ENCODE data around the gene ADAM23.

ADAM23 gene

GRCh38 chr2:206557321-206557720 is 114.0 kb downstream of the ADAM23 start:
- no peak overlapping the region for H3K4me3 ChIP-seq (ENCODE audit: low read depth, low read length)
- TF ChIP-seq CTCF (conservative IDR thresholded peaks at IDR 0.05; ENCODE audit: low read depth, low read length): no peak
- no peak for DNase-seq (ENCODE audit: low read depth)

GRCh38 chr2:206558492-206558891 is 115.2 kb downstream of the ADAM23 start:
- no peak for TF ChIP-seq CTCF (conservative IDR thresholded peaks at IDR 0.05; ENCODE audit: low read depth, low read length)
- H3K4me3 ChIP-seq (ENCODE audit: low read depth, low read length): no peak overlapping the region
- peak; percentile 5 for DNase-seq (ENCODE audit: low read depth)

GRCh38 chr2:206561962-206562361 is 118.6 kb downstream of the ADAM23 start:
- no peak for TF ChIP-seq CTCF (conservative IDR thresholded peaks at IDR 0.05; ENCODE audit: low read depth, low read length)
- no peak overlapping the region for H3K4me3 ChIP-seq (ENCODE audit: low read depth, low read length)
- peak; percentile 10 for DNase-seq (ENCODE audit: low read depth)

GRCh38 chr2:206562375-206562774 is 119.0 kb downstream of the ADAM23 start:
- TF ChIP-seq CTCF (conservative IDR thresholded peaks at IDR 0.05; ENCODE audit: low read depth, low read length): no peak
- DNase-seq (ENCODE audit: low read depth): peak; percentile 37

GRCh38 chr2:206563374-206563773 is 120.0 kb downstream of the ADAM23 start:
- no peak overlapping the region for H3K4me3 ChIP-seq (ENCODE audit: low read depth, low read length)
- no peak for TF ChIP-seq CTCF (conservative IDR thresholded peaks at IDR 0.05; ENCODE audit: low read depth, low read length)
- no peak for DNase-seq (ENCODE audit: low read depth)

More at GRCh38 chr2:206562375-206562774, 119.0 kb downstream of the ADAM23 start:
- H3K4me3 ChIP-seq (ENCODE audit: low read depth, low read length): no peak overlapping the region

- DNase-seq (ENCODE audit: low read depth): no peak
- no peak for TF ChIP-seq CTCF (conservative IDR thresholded peaks at IDR 0.05; ENCODE audit: low read depth, low read length)
- no peak overlapping the region for H3K4me3 ChIP-seq (ENCODE audit: low read depth, low read length)
These were observed 122.3 kb downstream of the ADAM23 start for GRCh38 chr2:206565666-206566065.

GRCh38 chr2:206569470-206569869 is 126.1 kb downstream of the ADAM23 start:
- no peak for TF ChIP-seq CTCF (conservative IDR thresholded peaks at IDR 0.05; ENCODE audit: low read depth, low read length)
- no peak for DNase-seq (ENCODE audit: low read depth)
- no peak overlapping the region for H3K4me3 ChIP-seq (ENCODE audit: low read depth, low read length)
